Measurements from ENCODE around the gene TIMM8A.

TIMM8A gene, protein sequence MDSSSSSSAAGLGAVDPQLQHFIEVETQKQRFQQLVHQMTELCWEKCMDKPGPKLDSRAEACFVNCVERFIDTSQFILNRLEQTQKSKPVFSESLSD

DNA sequence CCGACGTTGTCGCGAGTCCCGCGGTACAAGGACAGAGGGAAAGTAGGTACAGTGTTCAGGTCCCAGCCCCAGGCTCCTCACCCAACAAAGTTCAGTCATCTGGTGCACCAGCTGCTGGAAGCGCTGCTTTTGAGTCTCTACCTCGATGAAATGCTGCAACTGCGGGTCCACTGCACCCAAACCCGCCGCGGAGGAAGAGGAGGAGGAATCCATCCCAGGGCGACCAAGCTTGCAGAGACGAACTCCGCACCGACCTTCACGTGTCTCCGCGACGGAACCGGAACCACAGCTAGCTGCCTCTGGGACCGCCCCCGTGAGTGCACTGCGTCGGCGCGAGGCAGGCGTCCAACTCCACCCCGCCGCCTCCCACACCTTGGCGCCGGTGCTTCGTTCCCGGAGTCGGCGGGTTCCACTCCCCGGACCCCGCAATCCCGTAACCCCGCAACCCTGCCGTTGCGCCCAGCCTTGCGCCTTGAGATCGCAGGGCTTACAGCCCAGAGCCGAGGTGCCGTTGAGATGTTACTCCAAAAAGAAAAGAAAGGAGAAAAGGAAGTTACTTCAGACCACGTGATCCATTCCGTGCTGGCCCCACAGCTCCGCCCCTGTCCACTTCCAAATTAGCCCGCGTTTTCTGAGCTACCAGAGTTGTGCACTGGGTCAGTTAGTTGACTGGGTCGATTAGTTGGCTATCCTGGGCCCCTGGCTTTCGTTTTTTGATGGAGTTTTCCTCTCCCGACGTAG lies at the start of gene TIMM8A:
Gene TIMM8A (minus strand): TSS at position 291 of the 741 bp plus-strand sequence. CDS start 78 bp downstream, at position 213.
- peak; percentile 88 for DNase-seq

DNA sequence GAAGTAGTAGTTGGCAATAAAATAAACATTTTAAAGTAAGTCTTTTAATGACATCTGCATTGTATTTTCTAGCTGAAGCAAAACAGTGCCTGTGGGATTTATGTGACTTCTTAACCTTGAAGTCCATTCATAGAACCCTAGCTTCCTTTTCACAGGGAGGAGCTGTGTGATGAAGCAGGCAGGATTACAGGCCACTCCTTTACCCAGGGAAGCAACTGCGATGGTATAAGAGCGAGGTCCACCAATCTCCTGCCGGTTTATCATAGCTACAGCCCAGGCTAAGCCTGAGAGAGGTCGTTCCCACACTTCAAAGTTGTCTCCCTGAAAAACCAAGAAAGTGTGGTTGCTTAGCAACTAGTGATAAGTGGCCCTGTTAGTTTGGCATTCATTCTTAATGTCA lies 49.2 kb upstream of the TIMM8A start:
- peak; percentile 37 for DNase-seq

DNA sequence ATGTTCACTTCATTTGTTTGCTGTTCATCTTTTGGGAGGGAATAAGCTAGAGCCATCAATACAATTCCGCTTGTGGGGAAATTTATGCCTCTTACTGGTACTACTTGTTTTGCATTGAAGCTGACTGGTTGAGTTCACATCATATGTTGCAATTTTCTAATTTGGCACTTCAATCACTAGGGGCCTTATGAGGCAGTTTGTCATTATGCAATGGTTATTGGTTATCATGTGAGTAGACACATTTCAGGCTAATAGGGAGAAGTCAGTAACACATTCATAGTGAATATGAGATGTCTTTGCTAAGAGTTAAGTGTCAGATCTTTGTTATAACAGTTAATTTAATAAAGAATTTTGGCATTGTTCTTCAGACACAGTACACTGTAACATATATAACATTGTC lies 47.2 kb upstream of the TIMM8A start:
- peak; percentile 15 for DNase-seq

DNA sequence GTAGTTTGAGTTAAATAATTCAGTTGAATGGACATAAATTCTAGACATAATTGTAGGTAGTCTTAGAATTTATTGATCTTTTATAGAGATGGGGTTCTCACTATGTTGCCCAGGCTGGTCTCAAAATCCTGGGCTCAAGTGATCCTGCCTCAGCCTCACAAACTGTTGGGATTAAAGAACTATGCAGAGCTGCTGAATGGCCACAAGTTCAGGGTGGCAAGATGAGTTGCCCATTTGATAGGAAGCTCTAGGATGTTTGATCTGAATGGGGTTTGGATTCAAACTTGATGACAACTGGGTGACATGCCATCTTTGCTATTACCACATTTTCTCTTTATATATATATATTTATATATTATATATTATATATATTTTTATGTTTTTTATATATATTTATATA lies 45.8 kb upstream of the TIMM8A start:
- DNase-seq = peak; percentile 13

DNA sequence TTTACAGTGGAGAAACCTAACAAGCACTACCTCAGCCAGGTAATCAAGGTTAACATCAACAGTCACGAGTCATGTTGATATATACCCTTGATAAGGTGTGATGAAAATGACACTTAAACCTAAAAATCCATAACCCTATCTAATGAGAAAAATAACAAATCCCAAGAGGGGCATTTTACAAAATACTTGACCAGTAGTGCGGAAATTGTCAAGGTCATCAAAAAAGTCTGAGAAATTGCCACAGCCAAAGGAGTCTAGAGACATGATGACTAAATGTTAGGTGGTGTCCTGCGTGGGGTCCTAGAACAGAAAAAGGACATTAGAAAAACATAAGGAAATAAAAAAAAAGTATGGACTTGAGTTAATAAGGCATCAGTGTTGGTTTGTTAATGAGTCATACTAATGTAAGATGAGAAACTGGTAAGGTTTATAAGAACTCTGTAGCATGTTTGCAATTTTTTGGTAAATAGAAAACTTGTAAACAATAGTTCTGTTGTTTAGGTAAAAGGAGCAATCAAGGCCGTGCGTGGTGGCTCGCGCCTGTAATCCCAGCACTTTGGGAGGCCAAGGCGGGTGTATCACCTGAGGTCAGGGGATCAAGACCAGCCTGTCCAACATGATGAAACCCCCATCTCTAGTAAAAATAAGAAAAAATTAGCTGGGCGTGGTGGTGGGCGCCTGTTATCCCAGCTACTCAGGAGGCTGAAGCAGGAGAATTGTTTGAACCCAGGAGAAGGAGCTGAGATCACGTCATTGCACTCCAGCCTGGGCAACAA lies 45.2 kb upstream of the TIMM8A start:
- peak; percentile 21 for DNase-seq

DNA sequence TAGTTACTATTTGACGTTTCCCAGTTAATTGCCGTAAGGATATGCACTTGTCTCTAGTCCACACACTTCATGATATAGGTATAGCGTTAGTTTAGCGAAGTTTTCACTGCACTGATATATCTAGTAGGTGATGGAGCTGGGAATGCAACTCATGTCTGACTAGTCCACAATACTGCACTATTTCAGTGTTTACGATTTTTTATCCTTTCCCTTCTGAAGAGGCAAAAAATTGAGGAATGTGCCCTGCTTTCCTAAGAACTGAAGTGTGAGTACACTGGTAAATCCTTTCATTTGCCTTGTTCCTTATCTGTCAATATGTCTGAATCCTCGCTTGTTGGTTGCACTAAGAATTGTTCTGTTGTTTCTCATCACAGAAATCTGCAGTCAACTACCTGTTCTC lies 43.3 kb upstream of the TIMM8A start:
- no peak for DNase-seq

DNA sequence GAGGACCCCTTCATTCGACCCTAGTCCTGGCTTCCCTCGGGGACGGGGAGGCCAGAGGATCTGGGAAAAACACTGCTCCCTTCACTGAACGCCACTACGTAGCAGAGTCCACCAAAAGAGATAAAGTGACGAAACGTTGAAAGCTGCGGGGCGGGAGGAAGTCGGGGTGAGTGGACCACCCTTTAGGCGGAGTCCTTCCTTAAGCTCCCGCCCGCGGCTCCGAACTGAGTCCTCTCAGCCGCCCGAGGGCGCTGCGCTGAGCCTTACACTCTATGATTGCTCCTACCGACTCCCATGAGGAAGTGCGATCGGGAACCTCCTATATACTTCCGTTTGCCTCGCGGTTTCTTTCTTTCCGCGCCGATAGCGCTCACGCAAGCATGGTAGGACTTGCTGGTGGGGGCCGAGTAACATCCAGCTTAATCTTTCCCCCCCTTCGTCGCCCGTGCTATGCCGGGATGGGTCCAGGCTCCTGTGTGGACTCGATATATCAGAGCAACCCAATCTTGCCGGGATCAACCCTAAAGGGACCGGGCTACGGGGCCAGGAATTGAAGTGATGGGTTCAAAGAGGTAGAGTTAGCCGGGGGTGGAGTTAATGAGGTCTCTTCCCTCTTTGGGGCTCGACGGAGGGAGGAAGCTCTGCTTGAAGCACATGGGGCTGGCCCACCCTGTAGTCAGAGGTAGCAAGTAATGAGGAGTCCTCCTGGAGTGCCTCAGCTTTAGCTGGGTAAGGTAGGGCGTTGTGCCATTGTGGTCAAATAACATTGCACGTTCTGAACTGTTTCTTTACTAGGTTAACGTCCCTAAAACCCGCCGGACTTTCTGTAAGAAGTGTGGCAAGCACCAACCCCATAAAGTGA lies 42.4 kb upstream of the TIMM8A start, which contains the start of gene RPL36A:
Gene RPL36A (plus strand): TSS at position 348 of the 862 bp plus-strand sequence. CDS start 33 bp downstream, at position 381.
- DNase-seq = peak; percentile 96

DNA sequence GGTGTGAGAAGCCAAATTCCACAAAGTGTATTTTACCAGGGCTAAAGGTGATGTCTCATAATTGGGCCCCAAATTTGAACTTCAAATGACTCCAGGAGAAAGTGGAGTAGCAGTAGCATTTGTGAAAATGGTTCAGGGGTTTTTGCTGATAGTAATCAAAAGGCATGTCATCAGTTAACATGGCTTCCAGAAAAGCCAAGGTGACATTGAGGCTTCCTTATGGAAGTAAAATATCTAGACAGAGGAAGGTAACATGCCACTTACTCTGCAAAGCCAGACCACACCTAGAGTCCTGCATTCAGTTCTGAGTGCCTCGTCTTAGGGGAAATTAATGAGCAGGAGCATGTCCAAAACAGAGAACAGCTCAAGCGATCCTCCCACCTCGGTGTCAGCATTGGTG lies 40.1 kb upstream of the TIMM8A start:
- DNase-seq = no peak

DNA sequence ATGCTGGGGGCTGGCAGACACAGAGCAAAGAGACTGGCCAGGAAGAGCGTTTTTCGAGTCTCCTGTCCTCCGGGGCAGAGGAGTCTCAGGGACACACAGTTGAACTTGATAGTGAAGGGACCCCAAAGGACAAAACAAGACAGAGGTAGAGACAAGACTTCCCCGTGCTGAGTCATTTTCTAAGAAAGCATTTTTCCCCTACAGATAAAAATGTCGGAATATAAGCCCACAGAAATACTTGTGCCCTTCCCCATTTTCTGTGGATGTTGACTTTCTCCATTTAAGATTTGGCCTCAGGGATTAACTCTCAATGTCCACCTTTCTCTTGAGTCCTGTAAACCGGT lies 38.0 kb upstream of the TIMM8A start:
- DNase-seq = no peak

DNA sequence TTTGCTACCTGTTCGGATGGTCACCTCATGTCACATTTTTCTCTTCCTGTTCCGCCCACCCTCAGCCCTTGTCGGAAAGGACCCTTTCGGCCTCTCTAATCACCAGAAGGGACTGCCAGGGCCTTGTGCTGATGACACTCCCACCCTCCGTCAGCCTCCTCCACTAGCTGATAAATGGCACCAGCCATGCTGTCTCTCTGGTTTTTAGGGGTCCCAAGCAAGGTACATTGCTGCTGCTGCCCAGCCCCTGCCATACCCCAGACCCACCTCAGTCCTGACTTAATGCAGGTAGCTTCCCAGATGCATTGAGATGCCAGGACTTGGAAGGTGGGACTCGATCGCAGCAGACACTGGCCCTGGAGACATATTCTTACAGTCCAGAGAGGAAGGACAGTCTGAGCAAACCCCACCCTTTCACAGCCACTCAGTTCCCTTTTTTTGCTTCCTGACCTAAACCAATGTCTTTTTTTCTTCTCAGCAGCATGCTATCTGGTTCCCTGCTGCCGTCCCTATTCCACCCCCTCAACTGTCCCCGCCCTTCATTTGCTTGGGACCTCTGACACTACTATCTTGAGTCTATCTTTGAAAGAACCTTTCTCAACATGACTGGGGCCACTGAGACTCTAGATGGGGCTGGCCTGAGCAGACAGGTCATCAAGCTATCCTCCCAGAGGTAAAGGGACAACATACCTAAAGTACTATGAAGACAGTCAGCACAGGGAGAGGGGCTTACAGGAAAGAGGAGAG lies 37.4 kb upstream of the TIMM8A start, which contains the start of gene BTK:
Gene BTK (minus strand): TSS at position 397 of the 747 bp plus-strand sequence. CDS start 10,907 bp downstream, outside the sequence.
- DNase-seq = no peak

DNA sequence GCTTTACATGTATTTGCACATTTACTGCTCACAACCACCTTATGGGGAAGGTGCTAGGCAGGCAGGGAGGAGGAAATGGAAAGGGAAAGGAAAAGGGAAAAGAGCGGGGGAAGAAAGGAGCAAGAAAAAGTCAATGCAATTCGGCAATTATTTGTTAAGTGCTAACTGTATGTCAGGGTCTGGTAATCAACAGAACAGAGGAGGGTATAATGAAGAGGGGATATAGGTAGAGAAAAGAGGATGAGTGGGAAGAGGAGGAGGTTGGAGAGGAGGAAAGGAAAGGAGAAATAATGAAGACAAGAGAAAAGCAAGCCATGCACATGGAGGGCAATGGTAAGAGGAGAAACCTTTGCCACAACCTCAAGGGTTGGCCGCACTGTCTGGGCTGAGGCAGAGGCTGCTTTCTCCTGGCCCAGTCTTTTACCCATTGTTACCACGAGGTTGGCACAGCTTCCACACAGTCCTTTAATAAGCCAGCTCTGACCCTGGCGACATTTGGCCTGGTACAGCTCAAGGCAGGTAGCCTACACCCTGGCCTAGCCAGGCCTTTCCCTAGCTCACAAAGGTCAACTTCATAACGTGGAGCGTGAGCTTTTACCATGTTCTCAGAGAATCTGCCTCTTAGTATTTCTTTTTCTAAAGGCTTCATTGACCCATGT lies 36.6 kb upstream of the TIMM8A start:
- DNase-seq = no peak

DNA sequence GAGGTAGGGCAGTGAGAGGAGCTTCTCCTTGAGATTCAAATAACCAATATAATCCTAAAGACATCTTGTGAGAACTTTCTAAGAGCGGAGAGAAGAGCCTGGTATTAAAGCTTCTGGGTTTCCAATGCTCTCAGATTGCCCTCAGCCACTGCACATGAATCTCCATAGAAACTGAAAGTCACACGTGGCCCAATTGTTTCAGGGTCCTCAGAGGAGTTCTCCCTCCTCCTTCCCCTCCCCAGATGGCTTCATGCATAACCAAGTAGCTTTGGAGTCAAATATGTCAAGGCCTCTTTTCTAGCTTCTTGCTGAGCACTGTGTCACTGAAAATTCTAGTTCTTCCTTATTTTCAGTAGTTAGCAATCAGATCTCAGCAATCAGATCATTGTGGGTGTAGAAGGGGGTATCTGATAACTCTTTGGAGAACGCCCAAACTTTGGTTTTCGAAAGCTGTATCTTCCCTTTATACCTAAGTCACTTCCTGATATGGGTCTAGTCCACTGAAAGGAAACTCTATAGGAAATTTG lies 35.2 kb upstream of the TIMM8A start:
- DNase-seq = no peak

DNA sequence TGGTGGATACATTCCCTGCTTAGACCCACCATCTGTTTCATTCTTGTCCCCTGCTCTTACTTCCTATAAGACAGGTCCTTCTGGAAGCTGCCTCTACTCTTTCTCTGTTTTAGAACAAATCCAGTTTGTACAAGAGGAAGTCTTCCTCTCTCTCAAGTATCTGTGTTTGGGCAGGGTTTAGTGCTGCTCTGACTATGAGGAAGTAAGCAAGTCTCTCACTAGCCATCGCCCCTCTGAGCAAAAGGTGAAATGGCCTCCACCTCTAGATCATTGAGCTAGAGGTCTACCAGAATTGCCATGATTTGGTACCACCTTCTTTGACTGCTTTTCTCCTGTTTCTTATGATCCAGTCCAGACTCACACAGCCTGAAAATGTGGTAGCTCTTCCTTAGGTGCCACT lies 29.0 kb upstream of the TIMM8A start:
- DNase-seq = no peak

DNA sequence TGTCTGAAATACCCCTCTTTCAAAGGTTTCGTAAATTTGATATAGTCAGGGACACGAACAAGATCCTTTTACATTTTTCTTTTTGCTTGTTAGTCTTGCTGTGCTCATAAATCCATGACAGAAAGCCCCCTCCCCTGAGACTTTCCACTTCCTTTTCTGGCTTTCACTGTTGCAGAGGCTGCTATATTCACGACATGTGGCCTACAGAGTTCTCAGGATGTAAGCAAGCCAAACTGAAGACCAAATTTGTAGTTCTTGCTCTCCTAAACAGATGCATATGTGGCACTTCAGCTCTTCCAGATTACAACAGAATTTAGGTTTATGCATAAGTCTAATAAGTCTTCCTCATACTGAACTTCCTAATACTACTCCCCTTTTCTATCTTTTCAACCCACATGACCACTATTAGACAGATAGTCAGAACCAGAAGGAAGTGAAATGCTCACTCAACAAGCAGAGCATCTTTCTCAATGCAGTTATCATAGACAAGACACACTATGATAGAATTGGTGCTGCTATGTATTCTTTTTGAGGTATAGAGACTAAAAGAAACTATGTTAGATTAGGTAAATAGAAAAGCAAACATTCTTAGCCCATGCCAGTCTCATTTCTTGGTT lies 22.5 kb upstream of the TIMM8A start:
- no peak for DNase-seq

DNA sequence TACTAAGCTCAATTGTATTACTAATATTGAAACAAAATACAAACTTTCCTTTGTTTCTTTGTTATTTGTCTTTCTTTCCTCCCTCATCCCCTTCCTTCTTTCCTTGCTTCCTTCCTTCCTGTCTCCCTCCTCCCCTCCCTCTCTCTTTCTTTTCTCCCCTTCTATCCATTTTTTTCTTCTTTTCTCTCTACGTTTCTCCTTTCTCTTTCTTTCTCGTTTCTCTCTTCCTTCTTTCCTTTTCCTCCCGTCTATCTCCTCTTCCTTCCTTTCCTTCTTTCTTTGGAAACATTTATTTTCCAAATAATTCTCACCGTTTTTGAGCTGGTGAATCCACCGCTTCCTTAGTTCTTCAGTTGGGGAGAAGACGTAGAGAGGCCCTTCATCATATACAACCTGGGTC lies 21.1 kb upstream of the TIMM8A start:
- DNase-seq = no peak

DNA sequence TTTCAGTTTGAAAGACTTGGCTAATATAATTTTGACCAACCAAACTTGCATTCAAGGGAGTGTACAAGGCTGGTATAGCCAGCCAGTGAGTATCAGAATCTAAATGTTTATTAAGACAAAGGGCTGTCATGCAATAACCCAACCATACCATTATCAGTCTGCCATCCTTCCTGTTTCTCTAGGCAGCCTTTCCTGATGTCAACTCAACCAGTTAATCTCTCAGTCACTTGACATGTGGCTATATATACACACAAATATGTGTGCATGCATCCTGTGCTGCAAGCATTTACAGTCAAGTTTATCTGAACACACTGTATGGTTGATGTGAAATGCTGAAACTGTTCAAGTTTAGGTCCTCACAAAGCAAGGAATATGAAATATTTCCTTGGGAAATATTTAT lies 20.3 kb upstream of the TIMM8A start:
- peak; percentile 26 for DNase-seq

DNA sequence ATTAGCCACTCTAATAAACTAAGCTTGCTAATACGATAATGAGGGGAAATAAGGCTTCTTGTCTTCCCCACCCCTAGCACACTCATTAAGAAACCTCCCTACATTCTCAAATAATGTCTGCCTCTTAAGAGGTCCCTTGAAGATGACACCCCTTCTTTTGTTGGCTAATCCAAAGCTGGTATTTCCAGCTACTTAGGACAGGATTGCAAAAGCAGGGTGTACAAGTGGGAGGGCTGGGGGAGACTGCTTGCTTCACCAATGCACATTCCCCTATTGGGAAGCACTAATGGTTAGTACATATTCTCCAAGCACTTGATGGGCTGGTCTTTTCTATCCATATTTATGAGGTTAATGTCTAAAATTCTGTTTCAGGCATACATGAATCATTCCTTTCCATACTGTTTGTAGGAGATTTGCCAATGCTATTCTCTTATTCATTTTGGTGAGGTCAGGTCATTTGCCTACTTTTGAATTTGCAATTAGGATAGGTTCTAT lies 16.8 kb upstream of the TIMM8A start:
- no peak for DNase-seq

DNA sequence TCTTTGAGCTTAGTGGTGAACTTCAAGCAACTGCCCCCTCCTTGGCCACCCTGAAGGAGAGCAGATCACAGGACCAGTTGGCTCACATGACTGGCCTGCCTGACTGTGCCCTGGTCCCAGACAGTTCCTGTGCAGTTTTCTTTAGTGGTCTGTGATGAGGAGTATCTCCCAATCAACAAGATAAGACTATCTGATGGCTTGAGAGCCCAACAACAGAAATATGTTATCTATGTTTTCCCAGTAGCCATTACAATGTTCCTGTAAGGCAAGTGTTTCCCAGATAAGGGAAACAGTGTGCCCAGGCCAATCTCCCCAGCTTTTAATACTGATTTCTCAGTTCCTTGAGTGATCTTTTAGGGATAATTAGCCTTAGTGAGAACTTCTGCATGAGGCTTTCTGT lies 14.2 kb upstream of the TIMM8A start:
- DNase-seq = no peak

DNA sequence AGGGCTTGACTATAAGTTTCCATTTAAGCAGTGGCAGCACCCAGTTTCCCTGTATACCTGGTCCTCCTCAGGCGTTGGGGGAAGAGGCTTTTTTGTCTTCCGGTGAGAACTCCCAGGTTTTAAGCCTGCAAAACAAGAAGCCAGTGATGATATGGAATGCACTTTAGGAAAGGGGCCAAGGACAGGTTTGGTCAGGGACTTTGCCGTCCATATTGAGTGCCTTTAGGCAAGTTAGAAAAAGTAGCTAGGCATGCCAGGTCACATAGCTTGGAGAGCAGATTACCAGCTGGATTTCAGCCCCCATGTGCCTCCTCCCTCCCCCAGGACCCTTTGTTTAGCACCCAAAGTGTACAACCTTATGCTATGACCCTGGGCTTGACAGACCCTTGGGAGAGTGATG lies 13.6 kb upstream of the TIMM8A start:
- no peak for DNase-seq

DNA sequence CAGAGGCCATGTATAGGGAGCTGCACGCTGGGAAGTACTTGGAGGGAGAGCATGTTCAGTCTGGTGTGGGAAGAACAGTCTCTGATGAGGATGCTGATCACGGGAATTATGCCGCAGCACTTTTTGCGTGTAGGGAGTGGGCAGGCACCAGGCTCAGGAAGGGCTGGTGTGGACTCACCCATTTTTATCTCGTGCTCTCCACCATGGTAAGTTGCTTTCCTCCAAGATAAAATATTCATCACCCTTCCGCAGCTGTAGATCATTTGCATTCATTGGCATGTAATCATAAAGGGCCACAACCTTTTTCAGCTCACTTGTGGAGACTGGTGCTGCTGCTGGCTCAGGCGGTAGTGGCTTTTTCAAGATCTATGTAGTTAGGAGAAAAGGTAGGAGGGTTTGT lies 11.8 kb upstream of the TIMM8A start:
- no peak for DNase-seq

DNA sequence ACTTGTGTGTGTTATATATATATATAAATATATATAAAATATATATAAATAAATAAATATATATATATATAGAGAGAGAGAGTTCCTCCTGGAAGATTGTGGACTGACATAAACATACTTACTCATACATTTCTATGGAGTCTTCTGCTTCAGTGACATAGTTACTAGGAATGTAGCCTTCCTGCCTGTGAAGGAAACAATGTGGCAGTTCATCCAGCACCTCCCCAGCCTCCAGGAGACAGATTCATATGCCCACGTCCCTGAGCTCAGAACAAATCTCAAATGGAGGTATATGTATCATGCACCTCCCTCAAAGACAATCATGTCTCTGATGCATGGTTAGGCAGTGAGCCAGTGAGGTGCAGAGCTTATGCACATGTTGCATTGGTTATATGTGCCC lies 11.4 kb upstream of the TIMM8A start:
- DNase-seq = no peak

Data from DMS53 (cell line).